Endothelial cell of umbilical vein (primary cell): ENCODE results near the gene LRIF1. TPM values are rescaled to one million over a fixed set of nuclear protein-coding genes. Genes with fewer than 3 reads are reported as not detected.

Experiments
- Bru-seq: library from RNA; stranded (reverse); fragments of 400-500 nt; gene quantifications from one replicate; lab custom pipeline; 2021; lab: Mats Ljungman, UMichigan
- BruChase-seq, 2 experiments: library from RNA; stranded (reverse); fragments of 400-500 nt; gene quantifications; one replicate each; lab custom pipeline; 2021; lab: Mats Ljungman, UMichigan
- BruUV-seq: library from RNA; stranded (reverse); fragments of 400-500 nt; replicated peaks from 2 replicates; lab custom pipeline; 2021; lab: Mats Ljungman, UMichigan
- CTCF ChIA-PET: fragments of 300-600, 350-600 bp; sonication (Branson Sonifier 250); formaldehyde crosslinking; loops from one replicate; lab custom pipeline; 2021; ENCODE audit warnings: antibody characterized with exemption, inconsistent platforms; lab: Charles Lee
- POLR2A ChIA-PET: fragments of 300-600, 350-600 bp; sonication (Branson Sonifier 250); formaldehyde crosslinking; loops from one replicate; lab custom pipeline; 2021; ENCODE audit warnings: antibody characterized with exemption, inconsistent platforms; lab: Charles Lee
- DNase-seq: peaks from one replicate; pipeline ENCODE4 v3.0.0-alpha.2; 2011; ENCODE audit warnings: low read depth, low spot score
- FAIRE-seq: peaks from 2 replicates; lab custom pipeline; 2011; peaks lifted over from hg19 to GRCh38; lab: Jason Lieb, UNC
- H2AFZ ChIP-seq: 2 replicates; pipeline ENCODE4 v1.6.0; 2012; ENCODE audit warnings: low read depth, low read length, control low read depth, inconsistent platforms
- H3K27ac ChIP-seq: 2 replicates; pipeline ENCODE4 v1.5.1; 2011; ENCODE audit warnings: low read depth, mild to moderate bottlenecking, control low read depth, low read length, moderate library complexity; ENCODE audit not compliant: insufficient read depth
- H3K27me3 ChIP-seq, 2 experiments: 2 replicates each; pipeline versions ENCODE4 v1.6.0 to v1.6.1; 2011; ENCODE audit warnings: low read length in 2 of 2, mixed read lengths in 1 of 2; ENCODE audit not compliant: control insufficient read depth in 2 of 2, insufficient read depth in 2 of 2
- H3K36me3 ChIP-seq, 2 experiments: 2 replicates in 1 of 2; 3 replicates in 1 of 2; pipeline ENCODE4 v1.5.1; 2011; ENCODE audit warnings: low read length in 2 of 2, mild to moderate bottlenecking in 1 of 2, moderate library complexity in 1 of 2; ENCODE audit not compliant: control insufficient read depth in 2 of 2, insufficient read depth in 2 of 2; ENCODE audit errors: extremely low read depth in 1 of 2
- H3K4me1 ChIP-seq: 3 replicates; pipeline ENCODE4 v1.5.1; 2011; ENCODE audit warnings: mild to moderate bottlenecking, low read length; ENCODE audit not compliant: control insufficient read depth, insufficient read depth; ENCODE audit errors: extremely low read depth
- H3K4me2 ChIP-seq: 2 replicates; pipeline ENCODE4 v1.6.1; 2011; ENCODE audit warnings: low read length, control low read depth, mixed read lengths; ENCODE audit not compliant: insufficient read depth
- H3K4me3 ChIP-seq, 3 experiments: fragments of 200-600 bp in 1 of 3; sonication (generic), shearing (Covaris generic) in 1 of 3; replicated peaks in 1 of 3; 2 replicates each; pipeline ENCODE4 v1.5.1; 2011 to 2016; ENCODE audit warnings: control low read depth in 3 of 3, low read length in 3 of 3, mild to moderate bottlenecking in 2 of 3, inconsistent platforms in 1 of 3, low read depth in 1 of 3, moderate library complexity in 1 of 3; ENCODE audit not compliant: insufficient read depth in 1 of 3
- H3K79me2 ChIP-seq: 2 replicates; pipeline ENCODE4 v1.6.0; 2012; ENCODE audit warnings: low read length, inconsistent platforms; ENCODE audit not compliant: control insufficient read depth, insufficient read depth
- H3K9ac ChIP-seq: replicated peaks from 2 replicates; pipeline ENCODE3; 2011; ENCODE audit warnings: low read length, control low read depth; ENCODE audit not compliant: insufficient read depth; ENCODE audit errors: extremely low read depth
- H3K9me1 ChIP-seq: replicated peaks from 3 replicates; pipeline ENCODE4 v1.6.0; 2011; ENCODE audit warnings: mild to moderate bottlenecking, low read length; ENCODE audit not compliant: control insufficient read depth, insufficient read depth; ENCODE audit errors: extremely low read depth
- H3K9me3 ChIP-seq: replicated peaks from 2 replicates; pipeline ENCODE4 v1.5.1; 2012; ENCODE audit warnings: low read length, inconsistent platforms; ENCODE audit not compliant: control insufficient read depth, insufficient read depth
- H4K20me1 ChIP-seq: replicated peaks from 2 replicates; pipeline ENCODE3; 2011; ENCODE audit warnings: mild to moderate bottlenecking, low read length; ENCODE audit not compliant: control insufficient read depth, insufficient read depth; ENCODE audit errors: extremely low read depth
- GATA2 ChIP-seq: IDR thresholded peaks from 2 replicates; pipeline ENCODE4 v1.7.0; 2011; ENCODE audit warnings: low read depth, mild to moderate bottlenecking, moderate library complexity, mixed read lengths, low read length; ENCODE audit not compliant: insufficient read length, insufficient read depth
- JUN ChIP-seq: IDR thresholded peaks from 2 replicates; pipeline ENCODE4 v1.6.1; 2011; ENCODE audit warnings: borderline replicate concordance, low read depth; ENCODE audit not compliant: insufficient read length, insufficient read depth
- MYC ChIP-seq: IDR thresholded peaks from one replicate; pipeline ENCODE4 v1.6.1; 2011; ENCODE audit warnings: mild to moderate bottlenecking, low read depth, low read length
- POLR2A ChIP-seq: IDR thresholded peaks from 2 replicates; pipeline ENCODE4 v1.6.1; 2012; ENCODE audit warnings: low read depth, mild to moderate bottlenecking, control low read depth, low read length
- POLR2AphosphoS5 ChIP-seq: IDR thresholded peaks from 2 replicates; pipeline ENCODE4 v1.6.1; 2012; ENCODE audit warnings: low read depth, mild to moderate bottlenecking, control low read depth, low read length, moderate library complexity; ENCODE audit not compliant: insufficient read depth
- dilution Hi-C: fragments of 300-500 bp; cut with MboI; formaldehyde crosslinking; loops from one replicate; pipeline ENCODE4 v1.15.0; 2019; ENCODE audit warnings: low sequenced_read_pairs; ENCODE audit not compliant: extremely low pct_ligation_motif_present
- intact Hi-C: fragments of 100-400 bp; cut with micrococcal nuclease; formaldehyde crosslinking; loops from one replicate; pipeline ENCODE4 v1.10.0; 2022
- long read RNA-seq: library from polyadenylated mRNA; stranded (forward); transcript quantifications from one replicate; pipeline ENCODE4 v2.0.0, GENCODE V29; 2021
- polyA minus RNA-seq, 3 experiments: library from RNA; depleted of rRNA, polyadenylated mRNA; stranded (reverse); fragments of >200 nt; gene quantifications; 1 replicate in 1 of 3; 2 replicates in 2 of 3; pipeline ENCODE4 v1.2.3, GENCODE V29; 2011
- polyA plus RNA-seq, 4 experiments: library from polyadenylated mRNA; depleted of rRNA in 3 of 4; stranded (reverse) in 3 of 4; unstranded in 1 of 4; fragments of >200 nt; gene quantifications; 2 replicates each; pipeline versions ENCODE4 v1.2.1 to v1.2.3, GENCODE V29; 2011 to 2012; ENCODE audit warnings: missing spikeins in 1 of 4
- total RNA-seq: library from RNA; stranded (reverse); gene quantifications from 2 replicates; pipeline ENCODE4 v1.2.3, GENCODE V29; 2021
- TF ChIP-seq, protein P1 (sequence below), 2 donors: IDR thresholded peaks; 1 replicate in 1 of 2; 2 replicates in 1 of 2; pipeline ENCODE4 v1.5.1; 2011; ENCODE audit warnings: low read length in 2 of 2, mild to moderate bottlenecking in 2 of 2, moderate library complexity in 2 of 2, control low read depth in 1 of 2, inconsistent platforms in 1 of 2, low read depth in 1 of 2; ENCODE audit not compliant: insufficient read depth in 1 of 2; ENCODE audit errors: extremely low read depth in 1 of 2
- TF ChIP-seq, protein P2 (sequence below): IDR thresholded peaks from 2 replicates; pipeline ENCODE4 v1.6.1; 2011; ENCODE audit not compliant: insufficient read depth, insufficient read length

LRIF1 gene, protein sequence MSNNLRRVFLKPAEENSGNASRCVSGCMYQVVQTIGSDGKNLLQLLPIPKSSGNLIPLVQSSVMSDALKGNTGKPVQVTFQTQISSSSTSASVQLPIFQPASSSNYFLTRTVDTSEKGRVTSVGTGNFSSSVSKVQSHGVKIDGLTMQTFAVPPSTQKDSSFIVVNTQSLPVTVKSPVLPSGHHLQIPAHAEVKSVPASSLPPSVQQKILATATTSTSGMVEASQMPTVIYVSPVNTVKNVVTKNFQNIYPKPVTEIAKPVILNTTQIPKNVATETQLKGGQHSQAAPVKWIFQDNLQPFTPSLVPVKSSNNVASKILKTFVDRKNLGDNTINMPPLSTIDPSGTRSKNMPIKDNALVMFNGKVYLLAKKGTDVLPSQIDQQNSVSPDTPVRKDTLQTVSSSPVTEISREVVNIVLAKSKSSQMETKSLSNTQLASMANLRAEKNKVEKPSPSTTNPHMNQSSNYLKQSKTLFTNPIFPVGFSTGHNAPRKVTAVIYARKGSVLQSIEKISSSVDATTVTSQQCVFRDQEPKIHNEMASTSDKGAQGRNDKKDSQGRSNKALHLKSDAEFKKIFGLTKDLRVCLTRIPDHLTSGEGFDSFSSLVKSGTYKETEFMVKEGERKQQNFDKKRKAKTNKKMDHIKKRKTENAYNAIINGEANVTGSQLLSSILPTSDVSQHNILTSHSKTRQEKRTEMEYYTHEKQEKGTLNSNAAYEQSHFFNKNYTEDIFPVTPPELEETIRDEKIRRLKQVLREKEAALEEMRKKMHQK
- total RNA-seq: 12.9 and 13.0 TPM in 2 replicates
- 2.8 and 3.5 TPM in 2 replicates for polyA plus RNA-seq
- 4.6 and 4.8 TPM in 2 replicates for polyA plus RNA-seq (2011; cell fraction: cytosol; rRNA removed)
- polyA plus RNA-seq (2011; cell fraction: nucleus; rRNA removed): 4.8 and 4.9 TPM in 2 replicates
- polyA plus RNA-seq (2012): 12.4 and 14.5 TPM in 2 replicates
- polyA minus RNA-seq: 4.2 and 4.3 TPM in 2 replicates
- 19.4 TPM for polyA minus RNA-seq (2011; cell fraction: cytosol; rRNA and poly(A)+ RNA removed)
- 7.2 and 7.5 TPM in 2 replicates for polyA minus RNA-seq (2011; cell fraction: nucleus; rRNA and poly(A)+ RNA removed)
- percentile 79 among the genes with signal in this experiment for Bru-seq, nascent RNA
- BruChase-seq, experiment 1, labeled RNA remaining after a 6-hour chase: percentile 77 among the genes with signal in this experiment
- percentile 82 among the genes with signal in this experiment for BruChase-seq, experiment 2, labeled RNA remaining after a 2-hour chase
- long read RNA-seq, transcript LRIF1-202 (3 exons, 1,796 nt): major isoform, 22 of 38 reads
- long read RNA-seq, transcript LRIF1-201 (4 exons, 3,475 nt): minor isoform, 7 of 38 reads
- long read RNA-seq, partial matches to known transcripts: 3 of 38 reads
- long read RNA-seq, other reads (novel, unspliced or antisense): 6 of 38 reads

DNA sequence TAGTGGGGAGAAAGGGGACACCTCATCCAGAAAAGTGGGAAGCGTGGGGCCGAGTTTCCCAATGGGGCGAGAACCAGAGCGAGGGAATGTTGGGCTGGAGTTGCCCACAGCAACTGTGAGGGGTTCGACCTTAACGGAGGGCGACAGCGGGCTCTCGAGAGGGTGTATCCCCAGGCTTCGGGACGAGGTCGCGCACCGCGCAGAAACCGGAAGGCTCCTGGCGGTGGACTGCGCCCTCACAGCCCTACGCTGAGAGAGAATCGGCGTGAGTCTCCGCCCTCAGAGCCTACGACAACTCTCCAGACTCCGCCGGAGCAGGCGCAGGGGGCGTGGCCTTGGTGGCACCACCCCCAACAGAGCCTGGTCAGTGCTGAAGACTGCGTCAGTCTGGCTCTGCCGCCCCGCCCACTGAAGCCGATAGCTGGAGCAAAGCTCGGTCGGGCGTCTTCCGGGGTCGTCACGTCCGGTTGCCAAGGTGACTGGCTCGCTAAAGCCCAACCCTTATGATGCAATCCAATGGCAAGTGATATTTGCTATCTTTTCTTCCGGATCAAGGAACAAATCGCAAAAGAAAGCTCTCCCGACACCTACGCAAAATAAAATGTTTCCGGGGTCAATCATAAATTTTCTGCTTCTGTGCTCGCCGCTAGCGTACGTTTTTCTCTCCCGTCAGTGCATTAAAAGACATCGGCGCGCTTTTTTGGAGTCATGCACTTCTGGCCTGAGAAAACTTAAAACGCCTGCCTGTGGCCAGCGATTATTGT lies at the start of gene LRIF1:
LRIF1 (minus strand) TSS at position 232 of the 764 bp plus-strand sequence. CDS start 234 bp downstream, outside the sequence.
- intact Hi-C loops: loop anchor here (5.0 to 10.0 kb wide), 2 partner anchors 178 to 771 kb away; partner anchors contain the start of genes CEPT1, DRAM2 and INKA2
- dilution Hi-C loops: no loop called here
- H3K9me1 ChIP-seq: no peaks in the 10 kb centered on the region
- ChIA-PET CTCF (interaction anchor here (0.6 to 1.3 kb wide), 4 partner anchors 9 to 28 kb away, joined by 3 to 7 read pairs (median 4); no protein-coding TSS in a partner anchor), POLR2A (interaction anchor here (0.6 to 1.0 kb wide), 2 partner anchors 10 to 485 kb away, joined by 3 to 4 read pairs; partner anchors contain the start of genes ATP5PB and WDR77)
- H2AFZ ChIP-seq: peak within 1 kb of the TSS; percentile 96
- no peaks in the 10 kb centered on the region for H3K36me3 ChIP-seq
- H3K4me3 ChIP-seq: peak within 1 kb of the TSS; percentile 49 to 85 (median 64)
- peak within 1 kb of the TSS; percentile 94 for H3K9ac ChIP-seq
- no peaks in the 10 kb centered on the region for H3K9me3 ChIP-seq
- TF ChIP-seq, protein P1, sequence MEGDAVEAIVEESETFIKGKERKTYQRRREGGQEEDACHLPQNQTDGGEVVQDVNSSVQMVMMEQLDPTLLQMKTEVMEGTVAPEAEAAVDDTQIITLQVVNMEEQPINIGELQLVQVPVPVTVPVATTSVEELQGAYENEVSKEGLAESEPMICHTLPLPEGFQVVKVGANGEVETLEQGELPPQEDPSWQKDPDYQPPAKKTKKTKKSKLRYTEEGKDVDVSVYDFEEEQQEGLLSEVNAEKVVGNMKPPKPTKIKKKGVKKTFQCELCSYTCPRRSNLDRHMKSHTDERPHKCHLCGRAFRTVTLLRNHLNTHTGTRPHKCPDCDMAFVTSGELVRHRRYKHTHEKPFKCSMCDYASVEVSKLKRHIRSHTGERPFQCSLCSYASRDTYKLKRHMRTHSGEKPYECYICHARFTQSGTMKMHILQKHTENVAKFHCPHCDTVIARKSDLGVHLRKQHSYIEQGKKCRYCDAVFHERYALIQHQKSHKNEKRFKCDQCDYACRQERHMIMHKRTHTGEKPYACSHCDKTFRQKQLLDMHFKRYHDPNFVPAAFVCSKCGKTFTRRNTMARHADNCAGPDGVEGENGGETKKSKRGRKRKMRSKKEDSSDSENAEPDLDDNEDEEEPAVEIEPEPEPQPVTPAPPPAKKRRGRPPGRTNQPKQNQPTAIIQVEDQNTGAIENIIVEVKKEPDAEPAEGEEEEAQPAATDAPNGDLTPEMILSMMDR (IDR thresholded peaks at IDR 0.05; ENCODE audit: extremely low read depth in 1 of 2, insufficient read depth in 1 of 2, low read depth in 1 of 2, low read length in 2 of 2): peak; percentile 45 to 66
- TF ChIP-seq POLR2A (peak; percentile 85), MYC (no peak), GATA2 (no peak), JUN (peak; percentile 32), POLR2AphosphoS5 (peak; percentile 72)
- TF ChIP-seq, protein P2, sequence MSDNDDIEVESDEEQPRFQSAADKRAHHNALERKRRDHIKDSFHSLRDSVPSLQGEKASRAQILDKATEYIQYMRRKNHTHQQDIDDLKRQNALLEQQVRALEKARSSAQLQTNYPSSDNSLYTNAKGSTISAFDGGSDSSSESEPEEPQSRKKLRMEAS: peak; percentile 31
- no peaks in the 10 kb centered on the region for H4K20me1 ChIP-seq
- BruUV-seq: no TSS peak
- H3K4me2 ChIP-seq: peak within 1 kb of the TSS; percentile 94
- peaks cover 15% of the 10 kb centered on the region for H3K4me1 ChIP-seq
- peak; percentile 100 for DNase-seq
- peaks cover 2 to 4% of the 10 kb centered on the region in 2 experiments for H3K27me3 ChIP-seq
- peak; percentile 98 for FAIRE-seq
- H3K27ac ChIP-seq: peak within 1 kb of the TSS; percentile 93
- peaks cover 29% of the 10 kb centered on the region for H3K79me2 ChIP-seq
